ENCODE measurements around the gene ACAD10.

ACAD10 gene

DNA sequence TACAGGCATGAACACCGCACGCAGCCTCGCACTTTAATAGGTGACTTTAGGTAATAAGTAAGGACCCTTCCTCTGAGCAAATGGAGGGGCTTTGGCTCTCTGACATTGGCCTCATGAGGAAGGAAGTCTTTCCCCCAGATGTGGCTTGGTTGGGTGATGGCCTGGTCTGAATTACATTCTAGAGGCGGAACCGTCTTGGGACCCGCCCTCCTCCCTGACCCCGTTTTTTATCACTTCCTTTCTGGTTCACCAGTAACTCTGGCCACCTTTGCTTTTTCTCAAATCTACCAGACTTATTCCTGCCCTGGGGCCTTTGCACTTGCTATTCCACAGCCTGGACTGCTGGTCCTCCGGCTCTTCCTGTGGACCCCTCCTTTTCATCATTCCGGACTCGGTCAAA lies 94.3 kb downstream of the ACAD10 start:
- no peak for DNase-seq

DNA sequence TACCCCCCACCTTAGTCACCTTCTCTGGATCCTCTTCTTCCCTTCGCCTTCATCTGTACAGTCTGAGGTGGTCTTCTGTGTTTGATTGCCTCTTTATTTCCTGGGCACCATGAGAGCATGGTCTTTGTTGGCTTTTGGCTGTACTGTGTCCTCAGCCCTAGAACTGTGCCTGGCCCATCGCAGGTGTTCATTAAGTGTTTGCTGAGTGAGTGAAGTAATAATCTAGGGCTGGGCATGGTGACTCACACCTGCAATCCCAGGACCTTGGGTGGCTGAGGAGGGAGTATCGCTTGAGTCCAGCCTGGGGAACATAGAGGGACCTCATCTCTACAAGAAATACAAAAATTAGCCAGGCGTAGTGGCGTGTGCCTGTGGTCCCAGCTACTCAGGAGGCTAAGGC lies 94.8 kb downstream of the ACAD10 start:
- DNase-seq = no peak

DNA sequence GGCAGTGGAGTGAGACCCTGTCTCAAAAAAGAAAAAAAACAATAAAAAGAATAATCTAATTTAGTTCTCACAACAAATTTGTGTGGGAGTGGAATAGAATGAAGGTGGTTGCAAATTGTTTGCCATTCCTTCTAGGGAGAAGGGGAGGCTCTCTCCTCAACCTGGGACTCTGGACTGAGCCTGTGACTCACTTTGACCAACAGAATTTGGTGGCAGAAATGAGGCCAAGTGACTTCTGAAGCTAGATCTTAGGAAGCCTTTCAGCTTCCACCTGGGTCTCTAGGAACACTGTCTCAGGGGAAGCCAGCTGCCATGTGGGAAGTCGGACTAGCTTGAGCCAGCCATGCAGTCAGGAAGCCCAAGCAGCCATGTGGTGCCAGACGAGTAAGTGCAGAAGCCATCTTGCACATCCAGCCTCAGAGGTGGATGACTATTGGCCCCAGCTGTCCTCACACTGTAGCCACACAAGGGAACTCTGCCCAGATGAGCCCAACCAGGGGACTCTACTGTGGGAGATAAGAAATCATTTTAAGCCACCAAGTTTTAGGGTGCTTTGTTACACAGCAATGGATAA lies 95.3 kb downstream of the ACAD10 start:
- no peak for DNase-seq

DNA sequence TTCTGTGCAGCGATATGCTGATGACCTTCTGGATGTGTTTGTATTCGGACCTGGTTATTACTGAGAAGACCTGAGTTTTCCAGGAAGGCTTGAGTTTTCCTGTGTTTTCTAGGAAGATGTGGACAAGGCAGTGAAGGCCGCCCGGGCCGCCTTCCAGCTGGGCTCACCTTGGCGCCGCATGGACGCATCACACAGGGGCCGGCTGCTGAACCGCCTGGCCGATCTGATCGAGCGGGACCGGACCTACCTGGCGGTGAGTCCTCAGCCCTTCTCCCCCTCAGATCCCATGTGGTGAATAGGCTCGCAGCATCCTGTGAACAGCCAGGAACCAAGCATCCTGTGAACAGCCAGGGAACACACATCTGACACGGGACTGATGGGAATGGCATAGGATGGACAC lies 97.2 kb downstream of the ACAD10 start:
- no peak for DNase-seq

DNA sequence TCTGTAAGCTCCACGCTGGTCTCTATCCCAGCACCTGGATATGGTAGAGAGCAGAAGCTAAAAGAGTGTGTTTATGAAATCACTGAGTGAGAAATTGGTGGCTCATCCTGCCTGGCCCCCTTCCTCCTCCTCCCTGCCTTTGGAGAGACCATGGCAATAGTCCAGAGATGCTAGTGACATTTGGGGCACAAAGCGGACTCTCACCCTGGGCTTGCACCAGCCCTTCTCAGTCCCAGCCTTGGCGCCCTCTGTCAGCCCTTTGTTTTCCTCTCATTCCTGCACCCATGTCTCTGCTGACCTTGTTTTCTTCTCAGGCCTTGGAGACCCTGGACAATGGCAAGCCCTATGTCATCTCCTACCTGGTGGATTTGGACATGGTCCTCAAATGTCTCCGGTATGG lies 99.1 kb downstream of the ACAD10 start:
- no peak for DNase-seq

DNA sequence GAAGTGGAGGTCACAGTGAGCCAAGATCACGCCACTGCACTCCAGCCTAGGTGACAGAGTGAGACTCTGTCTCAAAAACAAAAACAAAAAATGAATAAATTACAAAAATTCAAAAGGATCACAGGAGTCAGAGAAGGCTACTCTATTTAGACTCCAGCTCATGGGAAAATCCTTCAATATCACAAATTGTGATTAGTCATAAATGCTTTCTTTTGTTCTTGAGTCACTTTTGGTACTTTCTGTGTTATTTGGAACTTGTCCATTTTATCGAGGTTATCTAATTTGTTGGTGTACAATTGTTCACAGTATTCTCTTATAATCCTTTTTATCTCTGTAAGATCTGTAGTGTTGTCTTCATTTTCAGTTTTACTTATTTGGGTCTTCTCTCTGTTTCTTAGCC lies 99.8 kb downstream of the ACAD10 start:
- no peak for DNase-seq

DNA sequence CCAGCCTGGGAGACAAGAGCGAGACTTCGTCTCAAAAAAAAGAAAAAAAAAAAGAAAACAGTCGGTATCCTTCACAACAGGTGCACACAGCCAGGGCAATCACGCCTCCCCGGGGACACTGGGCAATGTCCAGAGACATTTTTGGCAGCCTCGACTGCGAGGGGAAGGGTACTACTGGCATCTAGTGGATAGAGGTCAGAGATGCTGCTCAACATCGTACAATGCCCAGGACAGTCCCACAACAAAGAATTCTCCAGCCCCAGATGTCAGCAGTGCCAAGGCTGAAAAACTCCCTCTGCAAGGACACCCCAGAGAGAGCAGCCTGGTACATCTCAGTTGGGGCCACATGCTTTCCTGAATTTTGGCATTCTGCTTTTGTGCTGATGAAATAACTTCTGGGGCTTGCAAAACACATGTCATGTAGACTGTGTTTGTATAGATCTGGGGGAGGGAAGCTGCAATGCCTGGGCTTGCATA lies 102.4 kb downstream of the ACAD10 start:
- DNase-seq = peak in 1 of 2 donors; percentile 10

DNA sequence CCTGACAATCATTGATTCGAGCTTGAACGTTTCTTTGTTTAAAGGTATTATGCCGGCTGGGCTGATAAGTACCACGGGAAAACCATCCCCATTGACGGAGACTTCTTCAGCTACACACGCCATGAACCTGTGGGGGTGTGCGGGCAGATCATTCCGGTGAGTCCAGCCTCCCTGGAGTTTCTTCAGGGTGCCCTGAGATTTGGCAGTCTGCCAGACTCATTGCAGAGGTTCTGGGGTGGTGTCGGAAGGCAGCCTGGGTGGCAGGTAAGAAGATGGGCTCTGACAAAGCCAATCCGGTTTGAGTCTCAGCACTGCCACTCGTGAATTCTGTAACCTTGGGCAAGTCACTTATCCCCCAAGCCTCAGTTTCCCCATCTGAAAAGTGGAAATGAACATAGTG lies 103.9 kb downstream of the ACAD10 start:
- no peak for DNase-seq

DNA sequence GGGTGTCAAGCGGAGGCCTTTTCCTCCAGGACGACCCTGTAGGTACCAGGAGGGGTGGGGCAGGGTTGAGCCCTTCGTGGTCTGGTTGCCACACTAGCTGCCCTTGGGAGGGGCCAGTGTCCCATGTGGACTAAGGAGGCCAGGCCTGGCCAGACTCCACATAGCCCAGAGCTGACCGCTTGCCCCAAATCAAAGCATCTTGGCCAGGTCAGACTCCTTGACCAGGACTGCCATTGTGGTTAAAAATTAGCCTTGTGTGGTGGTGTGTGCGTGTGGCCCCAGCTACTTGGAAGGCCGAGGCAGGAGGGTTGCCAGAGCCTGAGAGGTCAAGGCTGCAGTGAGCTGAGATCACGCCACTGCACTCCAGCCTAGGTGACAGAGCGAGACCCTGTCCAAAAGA lies 105.7 kb downstream of the ACAD10 start:
- DNase-seq = no peak

DNA sequence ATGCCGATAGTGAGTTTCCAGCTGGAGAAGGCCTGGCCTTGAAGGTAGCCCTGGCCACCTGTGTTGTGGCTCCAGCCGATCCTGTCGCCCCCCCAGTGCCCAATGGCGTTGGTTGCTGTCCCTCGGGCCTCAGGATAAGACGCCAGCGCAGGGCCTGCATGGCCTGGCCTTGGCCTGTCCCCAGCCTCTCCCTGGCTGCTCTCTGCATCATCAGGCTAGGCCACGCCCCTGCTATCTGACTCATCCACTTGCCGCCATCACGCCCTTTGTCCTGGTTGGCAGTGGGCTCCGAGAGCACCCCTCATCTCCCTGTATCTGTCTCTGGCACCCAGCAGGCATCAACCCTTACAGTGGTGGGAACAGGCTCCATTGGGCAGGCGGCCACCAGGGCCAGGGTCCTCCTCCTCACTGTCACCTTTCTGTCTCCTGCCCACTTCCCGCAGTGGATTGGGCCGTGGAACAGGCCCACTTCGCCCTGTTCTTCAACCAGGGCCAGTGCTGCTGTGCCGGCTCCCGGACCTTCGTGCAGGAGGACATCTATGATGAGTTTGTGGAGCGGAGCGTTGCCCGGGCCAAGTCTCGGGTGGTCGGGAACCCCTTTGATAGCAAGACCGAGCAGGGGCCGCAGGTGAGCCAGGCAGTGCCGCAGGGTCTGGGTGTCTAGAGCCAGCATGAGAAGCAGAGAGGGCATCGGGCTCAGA lies 106.5 kb downstream of the ACAD10 start:
- DNase-seq = no peak

DNA sequence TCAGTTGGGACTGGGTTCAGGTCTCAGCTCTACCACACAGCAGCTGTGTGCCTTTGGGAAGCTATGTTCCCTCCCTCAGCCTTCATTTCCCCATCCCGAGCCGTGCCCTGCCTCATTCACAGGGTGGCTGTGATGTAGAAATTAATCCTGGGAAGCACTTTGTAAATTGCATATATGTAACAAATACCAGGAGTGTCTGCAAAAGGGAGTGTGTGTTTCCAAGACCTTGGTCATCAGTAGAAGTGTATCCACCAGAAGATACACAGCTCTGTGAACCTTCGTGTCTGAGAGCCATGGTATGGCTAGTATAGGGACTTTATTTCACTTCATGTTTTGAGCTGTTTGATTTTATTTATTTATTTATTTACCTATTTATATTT lies 107.0 kb downstream of the ACAD10 start:
- DNase-seq = no peak

DNA sequence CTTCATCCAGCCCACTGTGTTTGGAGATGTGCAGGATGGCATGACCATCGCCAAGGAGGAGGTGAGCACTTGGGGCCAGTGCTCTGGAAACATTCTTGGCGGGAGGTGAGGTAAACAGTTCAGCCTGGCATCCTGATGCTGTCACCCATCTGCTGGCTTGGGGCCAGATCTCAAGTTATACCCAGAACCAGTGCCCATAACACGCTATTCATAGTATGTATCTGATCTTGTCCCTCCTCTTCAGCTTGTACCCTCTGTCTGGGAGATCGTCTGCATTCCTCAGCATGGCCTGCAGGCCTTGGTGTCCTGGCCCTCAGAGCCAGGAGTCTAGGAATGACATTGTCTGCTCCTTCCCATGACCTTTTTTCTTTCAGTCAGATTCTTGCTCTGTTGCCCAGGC lies 112.3 kb downstream of the ACAD10 start:
- DNase-seq = no peak

DNA sequence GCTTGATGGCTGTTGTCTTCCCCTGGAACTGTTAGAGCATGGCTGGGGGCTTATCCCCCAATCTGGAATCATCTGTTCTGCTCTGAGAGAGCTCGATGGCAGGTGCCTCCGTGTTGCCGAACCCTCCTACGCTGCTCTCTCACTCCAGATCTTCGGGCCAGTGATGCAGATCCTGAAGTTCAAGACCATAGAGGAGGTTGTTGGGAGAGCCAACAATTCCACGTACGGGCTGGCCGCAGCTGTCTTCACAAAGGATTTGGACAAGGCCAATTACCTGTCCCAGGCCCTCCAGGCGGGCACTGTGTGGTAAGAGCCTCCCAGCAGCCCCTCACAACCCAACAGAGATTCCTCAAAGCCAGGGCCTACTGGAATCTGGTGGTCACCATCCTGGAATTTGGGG lies 113.9 kb downstream of the ACAD10 start:
- no peak for DNase-seq

DNA sequence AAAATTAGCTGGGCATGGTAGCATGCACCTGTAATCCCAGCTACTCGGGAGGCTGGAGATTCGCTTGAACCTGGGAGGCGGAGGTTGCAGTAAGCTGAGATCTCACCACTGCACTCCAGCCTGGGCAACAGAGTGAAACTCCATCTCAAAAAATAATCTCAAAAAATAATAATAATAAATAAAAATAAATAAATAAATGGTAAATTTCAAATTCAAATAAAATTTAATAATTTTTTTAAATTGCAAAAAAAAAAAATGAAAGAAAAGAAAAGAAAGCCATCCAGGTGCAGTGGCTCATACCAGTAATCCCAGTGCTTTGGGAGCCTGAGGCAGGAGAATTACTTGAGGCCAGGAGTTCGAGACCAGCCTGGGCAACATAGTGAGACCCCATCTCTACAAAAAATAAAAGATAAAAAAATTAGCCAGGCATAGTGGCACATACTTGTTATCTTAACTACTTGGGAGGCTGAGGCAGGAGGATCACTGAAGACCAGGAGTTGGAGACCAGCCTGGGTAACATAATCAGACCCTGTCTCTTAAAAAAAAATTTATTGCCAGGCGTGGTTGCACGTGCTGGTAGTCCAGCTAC lies 117.3 kb downstream of the ACAD10 start:
- DNase-seq = no peak

DNA sequence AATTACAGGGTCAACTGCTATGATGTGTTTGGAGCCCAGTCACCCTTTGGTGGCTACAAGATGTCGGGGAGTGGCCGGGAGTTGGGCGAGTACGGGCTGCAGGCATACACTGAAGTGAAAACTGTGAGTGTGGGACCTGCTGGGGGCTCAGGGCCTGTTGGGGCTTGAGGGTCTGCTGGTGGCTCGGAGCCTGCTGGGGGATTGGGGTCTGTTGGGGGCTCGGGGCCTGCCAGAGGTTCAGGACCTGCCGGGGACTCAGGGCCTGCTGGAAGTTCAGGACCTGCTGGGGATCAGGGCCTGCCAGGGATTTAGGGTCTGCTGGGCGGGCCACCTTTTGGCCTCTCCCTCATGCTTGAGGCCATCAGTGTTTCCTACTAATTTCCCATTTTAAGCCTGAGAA lies 118.0 kb downstream of the ACAD10 start:
- no peak for DNase-seq

DNA sequence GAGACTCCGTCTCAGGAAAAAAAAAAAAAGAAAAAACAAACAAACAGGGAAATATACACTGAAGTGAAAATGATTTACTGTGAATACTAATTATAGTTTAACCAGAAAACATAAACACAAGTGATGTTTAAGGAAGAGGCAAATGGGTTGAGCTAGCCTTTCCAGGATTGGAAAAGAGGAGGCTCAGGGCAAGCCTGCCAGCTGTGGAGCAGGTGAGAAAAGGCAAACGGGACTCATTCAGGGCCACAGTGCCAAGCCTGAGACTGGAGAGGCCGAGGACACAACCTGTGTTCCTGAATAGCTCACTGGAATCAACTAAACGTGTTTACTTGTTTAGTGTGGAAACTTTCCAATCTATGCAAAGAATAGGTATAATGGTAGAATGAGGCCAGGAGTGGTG lies 120.5 kb downstream of the ACAD10 start:
- DNase-seq = no peak

Measured in CD4-positive, alpha-beta T cell treated with Interleukin-1 beta for 1 hour (primary cell).